ENCODE measurements around the gene BABAM2.

The BABAM2 gene

DNA sequence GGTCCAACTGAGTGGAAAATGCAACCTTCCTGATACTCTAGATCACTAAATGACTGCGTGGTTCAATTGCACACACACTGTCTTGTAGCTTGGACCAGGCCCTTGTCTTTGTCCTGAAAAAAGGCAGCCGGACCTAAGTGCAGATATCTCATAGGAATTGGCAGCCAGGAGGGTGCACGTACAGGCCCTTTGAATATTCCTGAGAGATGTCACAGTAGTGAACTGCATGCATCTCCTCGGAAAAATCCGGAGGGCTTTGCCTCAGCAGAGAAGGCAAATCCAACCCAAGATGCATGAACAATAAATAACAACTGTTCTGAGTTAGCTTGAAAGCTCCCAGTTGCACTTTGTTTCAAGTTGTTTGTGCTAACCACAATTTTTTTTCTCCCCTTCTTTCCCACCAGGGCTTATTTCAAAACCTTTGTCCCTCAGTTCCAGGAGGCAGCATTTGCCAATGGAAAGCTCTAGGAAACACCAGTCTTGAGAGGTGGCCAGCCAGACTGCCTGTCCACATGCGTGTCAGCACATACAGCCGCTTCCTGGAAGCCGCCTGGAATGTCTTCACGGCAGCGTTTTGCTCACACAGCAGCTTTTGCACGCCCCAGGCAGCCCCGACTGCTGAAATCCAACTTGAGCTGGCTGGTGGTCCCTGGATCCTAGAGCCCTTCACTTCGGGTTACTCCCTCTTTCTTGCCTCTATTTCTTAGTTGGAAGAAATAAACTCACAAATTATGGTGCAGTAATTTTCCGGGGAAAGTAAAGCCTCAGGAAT lies 447.7 kb downstream of the BABAM2 start:
- DNase-seq = no peak

DNA sequence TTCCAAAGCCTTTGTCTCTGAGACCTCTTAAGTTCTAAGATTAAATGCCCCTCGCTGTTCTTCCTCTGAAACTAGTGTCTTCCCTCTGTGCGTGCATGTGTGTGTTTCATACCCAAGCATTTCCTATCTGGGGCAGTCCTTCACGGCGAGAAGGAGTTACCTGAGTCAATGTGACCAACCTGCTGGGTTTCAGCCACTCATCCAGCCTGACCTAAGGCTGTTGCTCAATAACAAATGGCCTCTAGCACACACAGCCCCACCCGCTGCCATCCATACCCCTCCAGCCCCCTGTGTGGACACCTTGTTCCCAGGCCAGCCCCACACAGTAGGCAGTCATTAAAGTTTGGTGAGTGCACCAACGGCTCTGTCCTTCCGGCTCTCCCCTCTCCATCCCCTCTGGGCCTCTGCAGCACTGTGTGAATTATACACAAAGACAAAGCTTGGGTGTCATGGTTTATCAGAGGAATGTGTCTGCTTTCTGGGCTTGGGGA lies 448.3 kb downstream of the BABAM2 start:
- DNase-seq = no peak

DNA sequence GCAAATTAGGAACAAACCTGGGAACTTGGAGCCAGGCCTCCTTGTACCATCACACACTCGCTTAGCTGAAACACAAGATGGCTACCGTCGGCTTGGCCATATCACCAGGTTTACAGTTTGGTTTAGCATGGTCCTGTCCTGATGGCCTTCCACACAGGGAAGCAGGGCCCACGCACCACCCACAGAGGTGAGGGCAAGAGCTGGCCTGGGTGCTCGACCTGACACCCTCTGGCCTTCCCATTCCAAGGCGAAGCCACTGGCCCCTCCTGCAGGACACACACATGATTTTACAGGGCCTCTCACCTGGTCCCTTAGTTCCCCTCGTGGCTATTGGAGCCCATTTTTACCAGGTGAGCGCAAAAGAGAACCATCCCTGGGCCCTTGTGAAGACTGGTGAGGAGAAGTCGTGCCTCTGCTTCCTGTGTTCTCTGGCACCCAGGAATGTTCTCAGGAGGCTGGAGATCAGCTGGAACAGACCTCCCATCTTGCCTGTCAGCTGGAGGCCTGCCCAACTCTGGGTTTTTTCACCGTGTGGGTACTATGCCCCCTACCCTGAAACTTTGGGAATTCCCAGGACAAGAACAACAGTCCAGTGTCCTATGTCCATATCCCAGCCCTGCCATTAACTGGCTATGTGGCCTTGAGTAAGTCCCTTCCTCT lies 449.1 kb downstream of the BABAM2 start:
- DNase-seq = no peak

DNA sequence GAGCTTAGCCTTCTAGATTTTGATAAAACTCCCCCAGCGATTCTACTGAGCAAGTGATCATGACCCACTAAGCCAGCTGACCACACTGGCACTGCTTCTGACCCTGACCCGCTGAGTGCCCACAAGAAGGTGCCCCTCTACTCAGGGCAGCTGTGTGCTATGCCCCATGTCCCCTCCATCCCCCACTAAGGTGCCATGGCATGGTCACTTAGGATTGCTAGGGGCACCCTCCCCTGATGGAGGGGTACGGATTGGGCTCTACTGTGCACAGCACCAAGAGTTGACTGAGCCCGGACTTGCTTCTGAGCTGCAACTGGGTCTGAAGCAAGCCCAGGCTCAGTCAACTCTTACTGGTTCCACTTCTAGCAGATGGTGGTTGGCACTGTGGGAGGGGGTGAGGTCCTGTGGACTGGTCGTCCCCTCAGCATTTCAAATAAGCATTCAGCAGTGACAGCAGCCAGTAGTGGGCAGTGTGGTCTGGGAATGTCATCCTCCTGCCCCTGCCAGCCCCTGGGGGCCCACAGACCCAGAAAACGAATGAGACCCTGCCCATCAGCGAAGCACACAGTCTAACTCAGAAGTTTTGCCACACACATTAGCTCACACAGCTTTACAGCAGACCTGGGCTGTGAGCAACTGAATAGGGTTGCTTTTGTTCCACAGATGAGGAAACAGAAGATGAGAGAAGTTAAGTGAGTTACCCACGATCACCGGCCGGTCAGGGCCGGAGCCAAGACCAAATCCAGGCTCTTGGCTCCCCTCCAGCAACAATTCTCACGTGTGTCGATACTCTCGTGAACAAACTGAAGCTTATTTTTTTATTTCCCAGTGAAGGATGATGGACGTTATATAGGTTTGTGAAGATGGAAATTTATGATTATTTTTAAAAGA lies 450.0 kb downstream of the BABAM2 start:
- DNase-seq = no peak

DNA sequence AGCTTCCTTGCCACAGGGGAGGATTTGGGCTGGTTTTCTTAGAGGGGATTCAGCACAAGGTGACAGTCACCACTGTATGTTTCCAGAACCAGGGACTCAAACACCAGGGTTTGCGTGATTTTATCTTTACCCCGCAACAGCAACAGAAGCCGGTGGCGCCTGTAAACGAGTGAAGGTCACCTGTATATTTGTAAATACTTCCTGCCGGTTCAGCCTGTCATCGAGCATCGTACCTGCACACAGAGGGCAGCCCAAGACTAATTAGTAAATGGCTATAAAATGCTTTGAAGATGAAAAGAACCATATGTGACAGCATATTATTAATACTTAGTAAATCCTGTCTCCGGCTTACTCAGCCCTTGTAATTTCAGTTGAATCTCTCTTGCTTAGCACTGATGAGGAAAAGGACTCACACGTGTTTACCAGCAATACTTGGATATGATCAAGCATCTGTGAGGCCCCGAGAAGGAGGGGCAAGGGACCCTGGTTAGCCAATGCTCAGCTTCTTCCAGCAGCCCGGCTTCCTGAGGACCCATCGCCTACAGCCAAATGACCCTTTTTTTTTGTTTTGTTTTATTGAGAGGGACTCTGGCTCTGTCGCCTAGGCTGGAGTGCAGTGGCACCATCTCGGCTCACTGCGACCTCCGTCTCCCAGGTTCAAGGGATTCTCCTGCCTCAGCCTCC lies 450.8 kb downstream of the BABAM2 start:
- no peak for DNase-seq

DNA sequence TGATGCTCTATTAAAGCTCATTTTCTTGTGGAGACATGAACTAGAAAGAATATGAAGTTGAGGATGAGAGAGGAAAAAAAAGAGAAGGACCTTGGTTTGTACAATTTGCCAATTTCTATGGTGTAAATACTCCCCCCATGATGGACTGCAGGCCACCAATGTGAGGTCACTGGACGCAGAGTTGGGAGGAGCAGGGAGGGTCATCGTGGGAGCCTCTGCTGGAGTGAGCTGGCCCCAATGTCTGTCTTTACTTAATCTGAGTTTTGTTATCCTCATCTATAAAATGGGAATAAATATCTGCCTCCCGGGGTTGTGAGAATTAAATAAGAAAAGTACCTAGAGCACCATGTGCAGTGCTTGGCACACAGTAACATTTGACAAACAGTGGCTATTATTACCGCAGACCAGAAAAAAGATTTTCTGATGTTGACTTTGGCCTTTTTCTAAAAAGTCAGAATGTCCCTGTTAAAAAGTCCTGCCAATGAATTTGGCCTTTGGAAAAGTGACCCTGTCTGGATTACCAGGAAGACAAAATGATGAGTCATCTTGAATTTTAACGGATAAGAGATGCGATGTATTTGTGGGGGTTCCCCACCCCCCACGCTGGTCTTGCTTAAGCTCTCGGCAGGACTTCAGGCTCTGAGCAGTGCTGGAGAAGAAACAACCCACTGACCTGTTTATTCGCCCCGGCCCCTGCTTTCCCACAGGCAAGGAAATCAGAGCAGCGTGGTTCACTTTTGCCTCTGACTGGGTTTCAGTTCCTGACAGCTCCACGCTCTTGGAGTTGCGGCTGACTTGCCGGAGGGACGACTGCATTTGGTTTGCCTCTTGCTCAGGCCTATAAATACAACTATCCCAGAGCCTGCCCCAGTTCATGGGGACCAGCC lies 451.8 kb downstream of the BABAM2 start:
- no peak for DNase-seq

DNA sequence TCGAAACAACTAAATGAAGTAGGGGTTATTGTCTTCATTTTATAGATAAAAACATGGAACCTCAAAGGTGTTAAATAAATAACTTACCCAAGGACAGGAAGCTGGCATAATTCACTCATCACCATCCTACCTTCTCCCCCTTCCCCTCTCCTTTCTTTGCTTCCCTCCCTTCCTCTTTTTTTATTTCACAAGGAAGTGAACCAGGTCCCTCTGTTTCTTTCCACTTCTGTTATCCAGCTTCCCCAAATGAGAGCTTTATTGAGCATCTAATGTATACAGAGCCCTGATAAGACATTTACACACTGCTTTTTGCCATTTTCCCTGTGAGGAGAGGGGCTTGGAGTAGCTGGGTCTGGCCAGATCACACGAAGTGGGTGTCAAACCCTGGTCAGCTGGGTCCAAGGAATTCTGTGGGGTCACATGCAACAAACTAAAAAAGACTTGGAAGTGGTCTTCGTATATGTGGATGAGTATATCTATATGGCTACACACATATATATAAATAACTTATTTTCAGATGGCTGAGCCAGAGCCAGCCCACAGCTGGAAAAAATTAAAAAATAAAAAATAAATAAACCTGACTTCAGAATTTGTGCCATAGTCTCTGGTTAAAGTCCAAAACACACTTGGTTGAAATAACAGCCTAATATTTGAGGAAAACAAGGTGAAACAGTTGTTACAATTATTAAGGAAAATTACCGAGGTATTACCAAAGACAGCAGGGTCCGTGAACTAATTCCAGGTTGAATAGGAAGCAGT lies 452.8 kb downstream of the BABAM2 start:
- DNase-seq = no peak

DNA sequence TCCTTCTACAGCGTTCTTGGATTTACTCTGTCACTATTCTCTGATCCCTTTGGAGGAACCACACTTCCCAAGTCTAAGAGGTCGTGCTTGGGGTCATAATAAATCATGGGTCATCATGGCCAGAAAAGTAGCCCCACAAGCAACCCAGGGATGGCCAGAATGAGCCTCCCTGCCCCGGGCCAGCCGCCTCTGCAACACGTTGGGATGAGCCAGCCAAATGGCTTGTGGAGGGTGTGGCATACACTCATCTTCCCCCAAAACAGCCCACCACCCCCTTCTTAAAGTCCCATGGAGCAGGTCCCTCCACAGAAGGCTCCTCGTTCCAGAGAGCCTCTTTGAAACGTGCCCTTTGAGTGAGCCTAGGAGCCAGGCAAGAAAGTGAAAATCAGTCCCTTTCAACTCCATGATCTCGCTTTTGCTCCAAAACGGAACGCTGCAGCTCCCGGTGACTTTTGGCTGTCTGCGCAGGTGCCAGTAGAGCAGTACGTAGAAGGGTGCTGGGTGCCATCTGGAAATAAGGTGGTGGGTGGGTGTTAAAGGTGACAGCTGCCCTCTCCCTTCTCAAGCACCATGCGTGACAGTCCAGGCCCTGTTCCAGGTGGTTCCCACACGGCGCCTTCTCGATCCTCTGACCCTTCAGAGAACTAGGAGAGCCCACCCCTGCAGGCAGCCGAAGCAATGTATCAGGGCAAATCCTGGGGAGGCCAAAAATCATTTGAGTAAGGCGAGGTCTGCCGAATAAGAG lies 453.6 kb downstream of the BABAM2 start:
- no peak for DNase-seq

DNA sequence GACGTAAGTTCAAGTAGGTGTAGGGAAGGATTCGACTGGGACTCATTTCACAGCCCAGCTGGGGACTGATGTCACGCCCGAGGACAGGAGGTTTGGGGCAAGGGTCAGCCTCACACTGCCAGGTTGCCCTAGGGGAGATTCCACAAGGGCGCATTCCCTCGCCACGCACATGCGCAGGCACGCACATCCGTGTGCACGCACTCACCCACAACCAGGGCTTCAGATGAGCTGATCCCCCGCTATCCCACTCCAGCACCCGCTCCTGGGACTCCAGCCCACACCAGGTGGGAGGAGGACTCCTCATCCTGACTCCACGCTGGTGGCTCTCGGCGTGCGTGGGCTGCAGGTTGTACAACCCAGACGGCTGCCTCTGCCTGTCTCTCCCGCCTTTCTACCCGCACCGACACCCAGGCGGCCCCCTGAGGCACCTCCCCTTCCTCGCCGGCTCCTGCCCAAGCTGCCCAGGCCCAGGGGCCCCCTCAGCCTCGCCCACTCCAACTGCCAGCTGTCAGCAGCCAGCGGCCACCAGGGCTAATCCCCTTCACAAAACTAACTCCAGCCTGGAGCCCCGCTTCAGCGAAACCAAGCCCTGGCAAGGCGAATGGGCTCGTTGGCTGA lies 454.3 kb downstream of the BABAM2 start:
- DNase-seq = no peak

DNA sequence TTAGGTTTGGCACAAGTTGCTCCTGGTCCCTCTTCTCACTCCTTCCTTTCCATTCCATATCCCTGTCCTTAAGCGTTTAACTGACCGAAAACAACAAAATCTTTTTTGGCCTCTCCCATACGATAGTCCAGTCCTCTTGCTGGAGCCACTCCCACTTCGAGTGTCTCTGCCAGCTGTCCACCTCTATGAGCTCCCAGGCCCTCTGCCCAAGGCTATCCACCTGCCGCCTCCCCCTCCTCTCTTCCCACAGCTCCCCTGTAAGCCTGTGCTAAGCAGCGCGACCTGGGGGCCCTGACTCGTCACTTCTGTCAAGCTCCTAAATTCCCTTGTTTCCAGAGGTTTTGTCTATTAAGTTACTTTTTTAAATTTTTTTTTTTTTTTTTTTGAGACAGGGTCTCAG lies 455.1 kb downstream of the BABAM2 start:
- DNase-seq = peak; percentile 17

DNA sequence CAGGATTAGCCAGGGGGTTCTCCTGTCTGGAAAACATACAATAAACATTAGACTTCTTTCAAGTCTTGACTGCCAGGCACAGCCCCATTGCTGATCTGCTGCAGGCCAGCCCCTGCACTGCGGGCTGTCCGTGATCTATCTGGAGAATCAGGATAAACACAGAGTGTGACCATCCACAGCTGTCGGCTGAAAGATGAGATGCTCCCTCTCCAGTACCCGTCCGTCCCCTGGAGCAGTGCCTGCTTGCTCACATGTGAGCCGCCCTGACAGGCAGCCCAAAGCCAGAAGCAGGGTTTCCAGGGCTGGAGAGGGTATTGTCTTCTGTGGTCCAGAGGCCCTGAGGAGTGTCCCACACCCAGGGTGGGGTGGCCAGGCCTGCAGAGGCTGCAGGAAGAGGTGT lies 456.1 kb downstream of the BABAM2 start:
- DNase-seq = peak; percentile 59

DNA sequence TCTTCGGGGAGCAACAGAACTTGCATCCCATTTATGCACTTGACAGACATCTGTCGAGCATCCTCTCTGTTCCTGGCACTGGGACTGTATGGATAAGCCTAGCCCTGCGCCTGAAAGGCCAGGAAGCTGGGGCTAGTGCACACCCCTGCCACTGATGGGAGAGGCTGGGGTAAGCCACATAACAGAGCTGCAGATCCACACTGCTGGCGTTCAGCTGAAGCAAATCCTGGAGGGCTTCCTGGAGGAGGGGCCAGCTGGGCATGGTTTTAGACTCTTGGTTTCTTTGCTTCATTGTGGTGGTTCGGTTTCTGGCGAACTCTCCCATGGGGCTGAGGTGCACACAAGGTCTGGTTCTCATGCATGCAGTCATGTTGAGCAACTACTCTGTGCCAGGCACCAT lies 456.7 kb downstream of the BABAM2 start:
- no peak for DNase-seq

DNA sequence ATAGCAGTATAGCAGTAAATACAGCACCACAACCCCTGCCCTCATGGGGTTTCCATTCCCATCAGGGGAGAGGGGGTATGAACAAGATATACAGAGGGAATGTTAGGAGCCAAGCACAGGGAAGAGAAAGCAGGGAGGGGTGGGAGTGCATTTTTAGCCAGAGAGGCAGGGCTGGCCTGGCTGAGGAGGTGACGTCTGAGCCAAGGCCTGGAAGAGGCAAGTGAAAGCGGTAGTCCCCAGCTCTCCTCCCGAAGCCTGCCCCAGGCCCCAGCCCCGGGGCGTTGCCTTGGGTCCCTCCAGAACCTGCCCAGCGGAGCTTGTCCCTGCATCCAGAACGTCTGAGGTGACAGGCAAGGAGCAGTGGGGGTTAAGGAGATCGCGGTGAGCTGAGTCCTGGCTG lies 457.1 kb downstream of the BABAM2 start:
- no peak for DNase-seq

DNA sequence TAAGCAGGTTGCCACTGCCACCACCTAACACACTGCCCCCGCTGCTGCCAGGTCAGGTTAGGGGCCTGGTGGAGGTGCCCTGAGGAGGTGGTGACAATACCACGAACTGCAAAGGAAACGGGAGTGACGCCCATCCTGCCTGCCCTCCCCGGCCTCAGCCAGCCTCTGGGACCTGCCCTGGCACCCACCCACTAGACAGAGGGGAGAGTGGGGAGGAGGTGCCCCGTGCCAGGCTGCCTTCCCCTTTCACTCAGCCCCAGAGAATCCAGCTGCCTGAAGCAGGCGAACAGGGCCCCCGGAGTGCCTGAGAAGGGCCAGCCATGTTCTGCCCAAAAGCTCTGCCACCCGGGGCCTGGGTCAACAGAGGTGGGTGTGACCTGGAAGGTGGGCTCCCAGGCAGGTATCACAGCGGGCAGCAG lies 457.6 kb downstream of the BABAM2 start:
- DNase-seq = no peak

DNA sequence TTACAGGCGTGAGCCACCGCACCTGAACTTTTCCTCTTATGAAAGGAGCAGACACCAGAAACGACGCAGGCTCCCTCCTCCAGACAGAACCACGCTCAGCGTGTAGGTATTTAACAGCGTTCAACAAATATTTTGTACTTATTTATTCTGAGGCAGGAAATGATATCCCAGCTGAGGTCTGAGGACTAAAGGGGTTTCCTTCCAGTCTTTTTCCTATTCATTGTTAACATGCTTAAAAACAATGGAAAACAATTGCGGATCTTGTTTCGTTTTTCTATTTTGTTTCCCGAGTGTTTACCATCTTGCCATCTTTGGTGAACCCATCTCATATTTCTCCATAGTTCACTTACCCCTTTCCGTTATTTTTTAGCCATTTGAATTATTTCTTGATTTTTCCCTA lies 458.4 kb downstream of the BABAM2 start:
- no peak for DNase-seq

DNA sequence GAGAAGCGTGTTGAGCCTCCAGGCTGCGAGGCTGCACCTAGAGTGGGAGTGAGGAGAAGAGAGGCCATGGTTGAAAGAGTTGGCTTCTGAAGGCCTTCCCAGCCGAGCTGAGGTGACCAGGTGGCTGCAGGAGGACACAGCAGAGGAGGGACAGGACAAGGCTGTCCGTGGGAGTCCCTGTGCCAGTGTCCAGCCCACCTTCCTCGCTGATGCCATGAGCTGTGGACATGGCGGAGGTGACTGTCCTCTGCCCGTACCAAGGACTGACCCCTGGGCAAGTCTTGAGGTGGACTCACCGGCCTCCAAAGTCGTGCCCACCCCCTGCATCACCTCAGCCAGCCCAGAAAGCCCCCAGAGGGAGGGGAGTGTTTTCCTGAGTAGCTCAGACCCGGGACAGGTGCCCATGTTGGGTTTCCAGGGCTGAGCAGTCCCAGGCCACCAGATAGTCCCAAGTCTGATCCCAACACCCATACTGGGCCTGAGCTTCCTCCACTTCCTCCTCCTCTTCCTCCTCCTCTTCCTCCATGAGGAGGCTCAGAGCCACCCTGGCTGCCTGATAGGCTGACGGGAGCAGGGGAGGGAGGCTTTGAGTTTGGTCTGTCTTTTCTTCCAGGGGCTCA lies 459.1 kb downstream of the BABAM2 start:
- no peak for DNase-seq

DNA sequence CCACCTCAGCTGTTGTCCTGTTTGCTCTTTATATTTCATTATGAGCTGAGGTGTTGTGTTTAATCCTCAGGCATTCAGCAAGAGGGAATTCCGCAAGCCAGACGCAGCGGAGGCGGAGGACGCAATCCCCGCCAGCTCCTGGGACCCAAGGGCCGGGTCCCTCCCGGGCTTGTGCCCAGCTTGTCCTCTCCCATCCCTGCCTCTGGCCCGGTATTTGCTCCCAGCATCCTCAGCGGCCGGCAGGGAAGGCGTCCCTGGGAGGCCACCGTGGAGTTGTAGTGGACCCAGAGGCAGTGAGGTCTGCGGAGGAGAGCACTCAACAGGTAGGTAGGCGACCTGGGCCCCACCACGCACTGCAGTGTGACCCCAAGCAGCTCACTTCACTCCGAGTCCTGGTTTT lies 459.7 kb downstream of the BABAM2 start:
- DNase-seq = no peak

DNA sequence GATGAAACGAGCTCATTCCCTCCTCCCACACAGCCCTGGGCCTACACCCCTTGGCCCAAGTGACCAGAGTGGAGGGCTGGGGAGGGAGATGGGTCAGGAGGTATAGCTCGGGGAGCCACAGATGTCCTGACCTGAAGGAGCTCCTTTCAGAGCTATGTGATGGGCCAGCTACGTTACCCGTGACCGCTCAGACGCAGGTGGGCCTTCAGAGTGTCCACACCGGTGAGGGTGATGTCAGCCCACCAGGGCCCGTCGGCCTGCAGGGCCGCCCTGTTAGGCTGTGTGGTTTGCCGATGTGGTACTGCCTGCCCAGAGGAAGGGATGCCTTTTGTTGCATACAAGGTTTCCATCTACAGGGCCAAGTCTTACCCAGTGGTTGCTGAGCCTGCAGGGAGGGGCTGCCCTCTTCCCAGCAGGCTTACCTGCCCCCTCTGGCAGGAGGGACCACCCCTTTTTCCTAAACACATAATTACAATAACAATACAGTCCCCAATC lies 460.3 kb downstream of the BABAM2 start:
- DNase-seq = no peak

DNA sequence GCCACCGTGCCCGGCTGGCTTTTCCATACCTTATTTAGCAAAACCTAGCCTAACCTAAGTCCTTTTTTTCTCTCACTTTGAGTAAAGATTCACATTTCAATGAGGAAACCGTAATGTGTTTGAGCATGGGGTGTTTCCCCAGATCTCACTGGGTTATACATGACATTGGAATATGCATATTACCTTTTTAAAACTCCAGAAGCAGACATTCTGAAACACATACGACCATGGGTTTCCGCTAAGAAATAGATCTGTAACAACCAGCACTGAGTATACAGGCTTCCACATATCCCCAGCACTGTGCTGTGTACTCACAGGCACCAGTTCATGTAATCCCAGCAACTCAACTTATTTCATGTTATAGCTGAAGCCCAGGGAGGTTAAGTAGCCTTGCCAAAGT lies 461.1 kb downstream of the BABAM2 start:
- no peak for DNase-seq
